HCT116 (cell line): Measurements from ENCODE around the gene CNTROB.

Experiments used
- EGR1 ChIP-seq: IDR thresholded peaks from 2 replicates; pipeline ENCODE4 v1.6.1; 2012; ENCODE audit warnings: low read depth
- EZH2 ChIP-seq: fragments of 200-600 bp; sonication (generic); IDR thresholded peaks from 2 replicates; pipeline ENCODE4 v1.6.1; 2017; ENCODE audit warnings: antibody characterized with exemption, mixed run types
- EZH2phosphoT487 ChIP-seq: fragments of 200-600 bp; IDR thresholded peaks from 2 replicates; pipeline ENCODE4 v1.6.1; 2018; ENCODE audit warnings: antibody characterized with exemption, borderline replicate concordance
- JUND ChIP-seq: IDR thresholded peaks from 2 replicates; pipeline ENCODE4 v1.6.1; 2012
- POLR2A ChIP-seq: IDR thresholded peaks from 2 replicates; pipeline ENCODE4 v1.7.0; 2011; ENCODE audit warnings: borderline replicate concordance; ENCODE audit not compliant: insufficient read depth, insufficient read length; ENCODE audit errors: extremely low read depth
- POLR2AphosphoS5 ChIP-seq: IDR thresholded peaks from 2 replicates; pipeline ENCODE4 v1.6.1; 2011; ENCODE audit warnings: mild to moderate bottlenecking, low read depth, low read length, moderate library complexity
- TCF7L2 ChIP-seq: IDR thresholded peaks from 2 replicates; pipeline ENCODE4 v1.7.0; 2011; ENCODE audit warnings: borderline replicate concordance, inconsistent platforms; ENCODE audit not compliant: insufficient read depth, insufficient read length; ENCODE audit errors: extremely low read depth
- YY1 ChIP-seq: IDR thresholded peaks from 2 replicates; pipeline ENCODE4 v1.6.1; 2011; ENCODE audit warnings: low read length, low read depth, moderate library complexity, mild to moderate bottlenecking; ENCODE audit not compliant: insufficient replicate concordance; ENCODE audit errors: extremely low read depth
- TF ChIP-seq, protein P1 (sequence below), 3 experiments: fragments of 200-600 bp in 1 of 3; sonication (generic) in 1 of 3; IDR thresholded peaks in 2 of 3; conservative IDR thresholded peaks in 1 of 3; 2 replicates each; pipeline ENCODE4 v1.5.1; 2012 to 2017; ENCODE audit warnings: low read depth in 2 of 3, low read length in 2 of 3, antibody characterized with exemption in 1 of 3, borderline replicate concordance in 1 of 3, control low read depth in 1 of 3, mild to moderate bottlenecking in 1 of 3, mixed read lengths in 1 of 3, mixed run types in 1 of 3, moderate library complexity in 1 of 3; ENCODE audit not compliant: insufficient read depth in 1 of 3

DNA sequence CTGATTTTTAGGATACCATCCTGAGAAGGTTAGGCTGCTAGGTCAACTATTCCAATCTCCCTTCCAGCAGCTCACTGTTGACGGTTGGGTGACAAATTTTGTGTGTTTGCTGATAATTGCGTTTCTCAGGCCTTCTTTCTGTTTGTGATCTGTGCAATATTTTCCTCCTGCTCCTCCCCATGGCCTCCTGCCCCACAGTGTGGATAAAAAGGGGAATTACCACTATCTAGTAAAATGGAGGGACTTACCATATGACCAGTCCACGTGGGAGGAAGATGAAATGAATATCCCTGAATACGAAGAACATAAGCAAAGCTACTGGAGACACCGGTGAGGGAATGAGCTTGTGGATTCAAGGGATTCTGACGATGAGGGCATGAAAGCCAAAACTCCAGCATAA, 34.2 kb upstream of the CNTROB start:
- TF ChIP-seq POLR2A (no peak), POLR2AphosphoS5 (no peak), EGR1 (no peak), TCF7L2 (no peak), EZH2phosphoT487 (no peak), EZH2 (no peak), JUND (no peak), YY1 (no peak)
- TF ChIP-seq, protein P1, sequence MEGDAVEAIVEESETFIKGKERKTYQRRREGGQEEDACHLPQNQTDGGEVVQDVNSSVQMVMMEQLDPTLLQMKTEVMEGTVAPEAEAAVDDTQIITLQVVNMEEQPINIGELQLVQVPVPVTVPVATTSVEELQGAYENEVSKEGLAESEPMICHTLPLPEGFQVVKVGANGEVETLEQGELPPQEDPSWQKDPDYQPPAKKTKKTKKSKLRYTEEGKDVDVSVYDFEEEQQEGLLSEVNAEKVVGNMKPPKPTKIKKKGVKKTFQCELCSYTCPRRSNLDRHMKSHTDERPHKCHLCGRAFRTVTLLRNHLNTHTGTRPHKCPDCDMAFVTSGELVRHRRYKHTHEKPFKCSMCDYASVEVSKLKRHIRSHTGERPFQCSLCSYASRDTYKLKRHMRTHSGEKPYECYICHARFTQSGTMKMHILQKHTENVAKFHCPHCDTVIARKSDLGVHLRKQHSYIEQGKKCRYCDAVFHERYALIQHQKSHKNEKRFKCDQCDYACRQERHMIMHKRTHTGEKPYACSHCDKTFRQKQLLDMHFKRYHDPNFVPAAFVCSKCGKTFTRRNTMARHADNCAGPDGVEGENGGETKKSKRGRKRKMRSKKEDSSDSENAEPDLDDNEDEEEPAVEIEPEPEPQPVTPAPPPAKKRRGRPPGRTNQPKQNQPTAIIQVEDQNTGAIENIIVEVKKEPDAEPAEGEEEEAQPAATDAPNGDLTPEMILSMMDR (IDR thresholded peaks at IDR 0.05 in 2 of 3, conservative IDR thresholded peaks at IDR 0.05 in 1 of 3; ENCODE audit: borderline replicate concordance in 1 of 3, insufficient read depth in 1 of 3, low read depth in 2 of 3, low read length in 2 of 3) = peak; percentile 34 to 69 (median 59); a peak in 4 of 6 replicates
